ENCODE results near the gene STMP1.
"Not testable (repeated sequence)": the region's sequence is repeated elsewhere in the genome, so short reads cannot be mapped to it uniquely, and the experiment has no call there.

Gene STMP1

DNA sequence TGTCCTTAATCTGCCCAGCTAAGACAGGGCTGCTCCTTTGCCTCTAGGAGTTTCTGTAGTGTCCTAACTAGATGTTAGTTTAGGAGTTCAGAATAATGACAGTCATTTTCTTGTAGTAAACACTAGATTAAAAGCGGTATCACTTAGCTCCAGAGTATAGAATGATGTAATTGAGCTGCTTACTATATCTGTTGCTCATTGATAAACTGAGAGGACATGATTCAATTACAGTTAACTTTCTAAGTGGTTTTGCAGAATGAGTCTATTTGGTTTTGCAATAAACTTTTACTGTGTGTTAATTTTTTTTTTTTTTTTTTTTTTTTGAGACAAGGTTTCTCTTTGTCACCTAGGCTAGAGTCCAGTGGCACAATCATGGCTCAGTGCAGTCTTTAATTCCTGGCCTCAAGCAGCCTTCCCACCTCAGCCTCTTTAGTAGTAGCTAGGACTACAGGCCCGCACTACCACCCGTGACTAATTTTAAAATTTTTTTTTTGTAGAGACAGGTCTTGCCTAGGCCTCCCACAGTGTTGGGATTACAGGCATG lies 1.8 kb downstream of the STMP1 start:
- no peak for DNase-seq (ENCODE audit: low read depth in 2 of 2)

DNA sequence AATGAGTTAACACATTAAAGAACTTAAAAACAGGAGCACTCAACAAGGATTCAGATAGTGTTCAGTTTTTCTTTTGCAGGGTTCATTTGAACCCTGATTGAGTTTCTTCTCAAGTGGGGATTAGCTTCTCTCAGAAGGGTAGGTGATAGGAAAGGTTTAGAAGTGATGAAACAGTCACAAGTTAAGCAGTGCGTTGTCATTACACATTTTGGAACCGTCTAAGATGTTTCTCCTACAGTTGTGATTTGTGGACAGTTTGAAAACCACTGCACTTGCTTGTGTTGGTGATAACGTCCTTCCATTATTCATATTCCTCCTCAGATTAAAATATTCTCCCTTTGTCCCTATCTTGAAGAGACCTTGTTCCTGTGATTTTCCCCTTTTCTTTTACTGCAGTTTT lies 2.7 kb downstream of the STMP1 start:
- DNase-seq (ENCODE audit: low read depth in 2 of 2) = no peak

GRCh38 chr7:135666156-135666555 lies 3.8 kb downstream of the STMP1 start:
- no peak for DNase-seq (ENCODE audit: low read depth in 2 of 2)

GRCh38 chr7:135666846-135667245 lies 4.5 kb downstream of the STMP1 start:
- DNase-seq (ENCODE audit: low read depth in 2 of 2) = no peak

- DNase-seq (ENCODE audit: low read depth in 2 of 2) = not testable (repeated sequence)
Observed at GRCh38 chr7:135667626-135668025, 5.3 kb downstream of the STMP1 start.

DNA sequence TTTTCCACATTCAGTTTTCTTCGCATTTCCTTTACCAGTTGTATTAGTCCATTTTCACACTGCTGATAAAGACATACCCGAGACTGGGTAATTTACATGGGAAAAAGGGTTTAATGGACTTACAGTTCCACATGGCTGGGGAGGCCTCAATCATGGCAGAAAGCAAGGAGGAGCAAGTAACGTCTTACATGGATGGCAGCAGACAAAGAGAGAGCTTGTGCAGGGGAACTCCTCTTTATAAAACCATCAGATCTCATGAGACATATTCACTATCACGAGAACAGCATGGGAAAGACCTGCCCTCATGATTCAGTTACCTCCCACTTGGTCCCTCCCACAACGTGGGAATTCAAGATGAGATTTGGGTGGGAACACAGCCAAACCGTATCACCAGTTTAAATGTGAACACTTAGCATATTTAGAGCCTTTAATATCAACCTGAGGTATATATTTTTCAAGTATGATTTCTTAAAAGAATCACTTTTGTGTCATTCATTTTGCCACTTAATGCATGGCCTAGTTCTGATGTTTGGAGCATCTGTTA lies 6.6 kb downstream of the STMP1 start:
- not testable (repeated sequence) for DNase-seq (ENCODE audit: low read depth in 2 of 2)

DNA sequence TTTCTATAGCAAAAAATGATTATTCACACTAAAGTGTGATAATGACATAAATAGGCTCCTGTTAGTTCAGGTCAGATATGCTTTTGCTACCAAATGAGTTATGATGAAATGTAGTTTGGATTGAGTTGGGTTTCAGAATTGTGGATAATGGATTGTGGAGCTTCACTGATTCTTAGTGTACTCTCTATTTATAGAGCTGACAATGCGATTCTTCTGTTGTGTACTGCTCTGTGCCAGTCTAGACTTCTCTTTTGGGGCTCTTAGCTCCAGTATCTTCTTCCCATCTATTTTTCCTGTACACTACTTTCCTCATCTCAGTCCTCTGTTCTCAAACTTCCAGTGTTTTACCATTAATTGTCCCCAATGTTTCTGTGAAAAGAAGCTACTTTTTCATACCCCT lies 7.5 kb downstream of the STMP1 start:
- DNase-seq (ENCODE audit: low read depth in 2 of 2) = no peak

DNA sequence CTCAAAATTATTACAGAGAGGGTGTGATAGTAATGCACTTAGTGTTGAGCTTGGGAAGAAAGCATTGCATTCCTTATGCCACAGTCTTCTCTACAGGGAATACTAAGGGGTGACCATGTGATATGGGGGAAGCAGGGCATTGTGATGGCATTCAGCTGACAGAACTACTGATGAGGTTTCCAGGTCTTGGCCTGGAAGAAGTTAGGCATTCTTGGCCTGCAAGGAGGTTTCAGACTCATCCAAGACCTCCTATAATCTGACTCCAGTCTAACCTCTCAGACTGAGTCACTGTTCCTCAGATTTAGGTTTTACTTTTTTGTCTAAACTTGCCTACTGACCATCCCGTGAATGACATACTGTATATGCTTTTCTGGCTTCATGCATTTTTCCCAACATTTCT lies 7.9 kb downstream of the STMP1 start:
- DNase-seq (ENCODE audit: low read depth in 2 of 2) = no peak

DNA sequence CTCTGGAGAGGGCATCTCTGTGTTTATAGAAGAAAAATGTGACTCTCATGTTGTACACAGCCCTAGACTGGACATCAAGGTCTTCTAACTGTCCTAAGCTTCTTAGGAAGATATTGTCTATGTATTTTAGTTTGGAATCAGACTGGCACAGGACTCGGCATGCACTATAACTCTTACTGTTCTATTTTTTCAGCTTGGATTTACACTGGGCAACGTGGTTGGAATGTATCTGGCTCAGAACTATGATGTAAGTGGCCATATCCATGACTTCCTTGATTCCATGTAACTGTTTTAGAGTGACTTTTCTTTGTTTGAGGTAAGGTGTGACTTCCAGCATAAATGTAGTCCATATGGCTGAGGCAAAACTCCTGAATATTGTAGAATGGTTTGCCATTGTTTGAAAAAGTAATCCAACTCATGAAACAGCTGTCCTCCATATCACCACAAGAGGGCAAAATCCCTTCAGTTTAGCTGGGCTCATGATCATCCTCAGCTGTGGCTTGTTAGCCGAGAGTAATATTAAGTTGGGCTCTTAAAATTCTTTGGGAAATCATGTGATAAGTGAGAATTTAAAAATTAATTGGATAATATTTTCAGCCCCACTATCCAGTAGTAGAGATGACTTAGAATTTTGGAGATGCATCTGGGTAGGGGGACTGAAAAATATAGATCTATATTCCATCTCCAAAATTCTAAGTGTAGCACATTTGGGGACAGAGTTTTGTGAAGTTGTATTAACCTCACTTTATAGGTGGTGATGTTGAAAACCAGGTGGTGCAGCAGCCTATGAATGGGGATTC lies 10.4 kb downstream of the STMP1 start:
- DNase-seq (ENCODE audit: low read depth in 2 of 2) = peak in 1 of 2 experiments; percentile 41

DNA sequence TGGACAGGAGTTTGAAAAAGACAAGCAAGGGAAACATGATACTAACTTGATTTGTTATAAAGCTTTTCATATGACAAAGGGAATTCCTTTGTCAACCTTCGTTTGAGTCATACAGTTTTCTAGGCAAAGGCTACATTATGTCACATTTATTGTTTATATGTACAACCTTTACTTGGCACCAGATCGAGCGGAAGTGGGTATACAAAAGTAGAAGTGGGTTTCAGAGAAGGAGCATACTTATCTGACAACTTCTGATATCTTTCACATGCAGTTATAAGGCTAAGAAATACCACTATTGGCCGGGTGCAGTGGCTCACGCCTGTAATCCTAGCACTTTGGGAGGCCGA lies 11.0 kb downstream of the STMP1 start:
- DNase-seq (ENCODE audit: low read depth in 2 of 2) = no peak

DNA sequence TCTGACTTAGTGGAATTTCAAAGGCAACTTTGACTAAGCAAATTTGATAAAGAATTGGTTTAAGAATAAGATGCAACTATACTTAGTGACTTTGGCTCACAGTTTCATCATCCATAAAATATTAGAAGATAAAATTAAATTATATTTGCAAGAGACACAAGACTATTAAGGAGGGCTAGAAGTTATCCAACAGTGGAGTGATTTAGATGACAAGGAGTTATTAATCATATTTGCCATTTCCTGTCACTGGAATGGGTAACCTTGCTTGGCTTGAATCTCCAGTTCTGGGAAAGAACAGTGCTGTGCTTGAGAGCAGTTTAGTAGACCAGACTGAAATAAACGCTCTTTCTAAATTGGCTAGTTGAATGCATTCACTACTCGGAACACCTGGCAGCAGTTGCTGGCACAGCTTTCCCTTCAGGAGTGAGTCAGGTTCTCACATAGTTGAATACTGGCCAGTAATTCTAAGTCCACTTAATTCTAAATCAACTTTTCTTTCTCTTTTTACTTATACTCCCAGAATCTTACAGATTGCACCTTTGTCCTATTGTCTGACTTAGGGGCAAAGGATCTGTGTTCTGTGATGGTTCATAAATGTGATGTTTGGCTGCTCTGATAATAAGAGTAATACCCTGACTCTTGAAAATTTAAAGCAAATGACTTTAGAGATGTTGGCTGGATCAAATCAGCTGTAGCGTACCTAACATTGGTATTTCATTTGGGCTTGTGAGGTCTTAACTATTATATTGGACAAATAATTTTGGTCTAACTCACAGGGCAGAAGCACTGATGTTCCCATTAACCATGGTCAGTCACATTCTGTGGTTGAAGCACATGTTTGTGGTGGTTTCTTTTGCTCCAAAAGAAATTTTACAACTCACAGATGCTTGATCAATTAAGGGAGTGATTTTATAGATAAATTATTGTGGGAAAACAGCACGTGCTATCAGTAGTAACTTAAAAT lies 16.6 kb downstream of the STMP1 start:
- peak in 1 of 2 experiments; percentile 38 for DNase-seq (ENCODE audit: low read depth in 2 of 2)

DNA sequence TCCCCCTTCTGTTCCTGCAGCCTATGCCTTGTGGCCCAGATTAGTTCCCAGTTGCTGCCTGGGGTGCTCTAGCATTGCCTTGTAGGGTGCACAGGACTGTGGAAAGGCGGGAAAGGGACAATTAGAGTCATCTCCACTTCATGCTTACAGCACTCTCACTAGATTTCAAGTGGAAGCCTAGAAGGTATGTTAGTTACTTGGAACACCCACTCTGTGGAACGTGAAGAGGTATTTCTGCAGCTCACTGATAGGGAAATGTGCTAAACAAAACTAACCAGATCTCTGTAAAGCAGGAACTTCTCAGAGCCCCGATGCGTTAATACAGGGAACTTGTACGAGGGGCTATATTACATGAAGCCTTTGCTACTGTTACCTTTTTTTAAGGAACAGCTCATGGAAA lies 19.4 kb downstream of the STMP1 start:
- no peak for DNase-seq (ENCODE audit: low read depth in 2 of 2)

GRCh38 chr7:135682191-135682590 lies 19.9 kb downstream of the STMP1 start:
- DNase-seq (ENCODE audit: low read depth in 2 of 2) = no peak

- no peak for DNase-seq (ENCODE audit: low read depth in 2 of 2)
Observed at GRCh38 chr7:135683609-135684008, 21.3 kb downstream of the STMP1 start.

DNA sequence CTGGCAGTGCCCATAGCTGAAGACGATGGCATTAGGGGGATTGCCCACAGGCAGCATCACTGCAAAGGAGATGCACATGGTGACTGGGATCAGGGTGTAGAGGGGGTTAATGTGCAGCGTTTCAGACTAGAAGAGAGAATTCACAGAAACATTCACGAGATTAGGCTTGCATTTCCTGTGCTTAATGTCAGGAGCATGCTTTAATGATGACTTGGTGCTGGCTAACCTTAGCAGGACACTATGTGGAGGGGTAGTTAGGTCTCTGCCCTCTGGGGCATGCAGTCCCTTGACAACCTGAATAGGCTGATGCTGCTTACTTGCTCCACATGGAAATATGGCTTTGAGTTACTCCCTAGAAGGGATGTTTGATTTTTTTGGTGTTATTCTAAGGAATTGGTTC lies 21.8 kb downstream of the STMP1 start:
- no peak for DNase-seq (ENCODE audit: low read depth in 2 of 2)

DNA sequence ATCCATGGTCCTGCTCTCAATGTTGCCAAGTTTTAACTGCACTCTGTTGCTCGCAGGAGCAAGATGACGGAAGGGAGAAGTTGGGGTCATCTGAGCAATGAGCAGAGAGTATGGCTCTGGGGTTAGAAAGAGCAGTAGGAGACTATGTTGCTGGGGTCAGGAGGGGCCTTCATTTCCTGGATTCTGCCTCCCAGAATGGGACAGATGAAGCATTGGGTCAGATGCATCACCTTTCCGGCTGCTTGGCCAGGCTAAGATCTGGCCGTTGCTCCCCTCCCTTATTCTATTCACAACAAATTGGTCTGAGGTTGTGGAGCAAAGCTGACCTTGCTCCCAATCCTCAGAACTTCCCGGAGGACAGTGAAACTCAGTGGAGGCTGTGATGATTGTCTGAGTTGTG lies 22.4 kb downstream of the STMP1 start:
- no peak for DNase-seq (ENCODE audit: low read depth in 2 of 2)

GRCh38 chr7:135685306-135686084 lies 23.2 kb downstream of the STMP1 start:
- DNase-seq (ENCODE audit: low read depth in 2 of 2) = no peak

DNA sequence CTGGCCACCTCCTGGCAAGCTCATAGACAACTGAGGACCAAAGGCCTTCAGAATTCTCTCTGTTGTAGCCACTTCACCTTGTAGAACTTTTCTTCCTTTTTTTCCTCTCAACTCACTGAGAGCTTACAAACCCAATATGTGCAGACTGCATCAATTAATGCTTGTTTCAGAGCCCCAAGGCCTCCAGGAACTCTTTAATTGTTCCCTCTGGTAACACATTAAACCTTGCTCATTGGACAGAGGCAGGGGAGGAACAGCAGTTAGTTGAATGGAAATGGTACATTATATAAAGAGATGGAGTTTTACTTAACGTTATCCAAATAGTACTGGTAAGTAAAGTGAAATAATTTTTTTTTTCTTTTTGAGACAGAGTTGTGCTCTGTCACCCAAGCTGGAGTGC lies 25.2 kb downstream of the STMP1 start:
- DNase-seq (ENCODE audit: low read depth in 2 of 2) = no peak

DNA sequence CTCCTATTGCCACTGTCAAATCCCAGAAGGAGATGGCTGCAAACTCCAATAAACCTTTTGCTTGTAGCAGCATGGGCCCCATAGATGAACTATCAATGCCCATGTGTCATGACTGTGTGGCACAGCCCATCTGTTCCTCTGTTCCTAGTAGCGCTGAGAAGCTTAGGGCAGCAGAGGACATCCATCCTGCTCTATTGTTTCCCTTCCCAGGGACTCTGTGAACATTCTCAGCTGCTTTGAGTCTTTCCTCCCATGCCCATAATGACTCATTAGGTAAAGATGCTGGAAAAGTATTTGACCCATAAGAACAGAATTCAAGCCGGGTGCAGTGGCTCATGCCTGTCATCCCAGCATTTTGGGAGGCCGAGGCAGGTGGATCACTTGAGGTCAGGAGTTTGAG lies 28.3 kb downstream of the STMP1 start:
- DNase-seq (ENCODE audit: low read depth in 2 of 2) = no peak

DNA sequence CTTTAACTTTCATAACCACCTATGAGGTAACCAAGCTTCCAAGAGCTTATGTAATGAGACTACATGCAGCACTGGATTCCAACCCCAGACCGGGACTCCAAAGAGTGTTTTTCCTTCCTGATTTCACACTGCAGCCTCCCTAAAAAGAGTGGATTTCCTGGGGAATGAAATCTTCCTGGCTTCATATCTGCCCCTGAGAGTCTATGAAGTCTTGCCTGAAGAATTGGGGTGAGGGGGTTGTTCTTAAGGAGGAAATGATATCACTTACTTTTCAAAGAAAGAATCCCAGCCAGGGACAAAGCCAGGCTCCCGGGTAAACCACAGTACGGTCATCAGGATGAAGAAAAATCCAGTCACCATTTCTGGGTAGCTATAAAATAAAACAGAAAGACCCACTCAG lies 29.7 kb downstream of the STMP1 start:
- DNase-seq (ENCODE audit: low read depth in 2 of 2) = no peak

GRCh38 chr7:135692606-135693005 lies 30.3 kb downstream of the STMP1 start:
- DNase-seq (ENCODE audit: low read depth in 2 of 2) = not testable (repeated sequence)

GRCh38 chr7:135693558-135693957 lies 31.2 kb downstream of the STMP1 start:
- no peak for DNase-seq (ENCODE audit: low read depth in 2 of 2)
